GM10266 (cell line): Measurements from ENCODE around the gene RAB19.

Experiments
- DNase-seq: peaks from one replicate; pipeline ENCODE4 v3.0.0; 2012; ENCODE audit errors: extremely low spot score
- CTCF ChIP-seq: IDR thresholded peaks from 2 replicates; pipeline ENCODE4 v1.5.1; 2012; ENCODE audit warnings: mild to moderate bottlenecking, low read depth; ENCODE audit not compliant: control insufficient read depth, insufficient read depth; ENCODE audit errors: missing control alignments

RAB19 gene

GRCh38 chr7:140421521-140421920, 17.7 kb downstream of the RAB19 start:
- TF ChIP-seq CTCF: no peak
- DNase-seq: no peak

- DNase-seq: no peak
- TF ChIP-seq CTCF: no peak
These were observed 19.6 kb downstream of the RAB19 start for GRCh38 chr7:140423501-140423900.

GRCh38 chr7:140425718-140426117, 21.9 kb downstream of the RAB19 start:
- TF ChIP-seq CTCF: no peak
- no peak for DNase-seq

- DNase-seq: no peak
- TF ChIP-seq CTCF: no peak
These were observed 22.3 kb downstream of the RAB19 start for GRCh38 chr7:140426130-140426529.

GRCh38 chr7:140433396-140433795, 29.5 kb downstream of the RAB19 start:
- TF ChIP-seq CTCF: no peak
- DNase-seq: no peak

GRCh38 chr7:140435252-140435895, 31.5 kb downstream of the RAB19 start:
- no peak for TF ChIP-seq CTCF
- no peak for DNase-seq

GRCh38 chr7:140439359-140439758, 35.5 kb downstream of the RAB19 start:
- no peak for TF ChIP-seq CTCF
- DNase-seq: no peak
